SK-N-SH (cell line): ENCODE results near the gene PPP2CA. TPM values are rescaled to one million over a fixed set of nuclear protein-coding genes. Genes with fewer than 3 reads are reported as not detected.

Experiments
- CTCF ChIA-PET: fragments of 300-600, 350-600 bp; formaldehyde crosslinking; extraction: SDS; loops from one replicate; lab custom pipeline; 2021; lab: Yijun Ruan, JAX
- POLR2A ChIA-PET: fragments of 350-600 bp; sonication (Branson Sonifier 250); formaldehyde crosslinking; extraction: SDS; loops from one replicate; lab custom pipeline; 2020; ENCODE audit warnings: antibody characterized with exemption, inconsistent platforms; lab: Yijun Ruan, JAX
- DNase-seq: peaks from one replicate; pipeline ENCODE4 v3.0.0; 2012
- H2AFZ ChIP-seq: fragments of 200-600 bp; sonication (generic); 2 replicates; pipeline ENCODE4 v1.8.1; 2016; ENCODE audit warnings: antibody characterized with exemption, mild to moderate bottlenecking, low read depth
- H3F3A ChIP-seq: fragments of 200-600 bp; sonication (generic); replicated peaks from 2 replicates; pipeline ENCODE3; 2016; ENCODE audit warnings: antibody characterized with exemption, mild to moderate bottlenecking; ENCODE audit not compliant: insufficient read depth
- H3K27ac ChIP-seq, 2 experiments: fragments of 200-500 bp in 1 of 2; fragments of 200-600 bp in 1 of 2; sonication (Bioruptor generic) in 1 of 2; sonication (generic), shearing (Covaris generic) in 1 of 2; 2 replicates each; pipeline versions ENCODE4 v1.5.1 to v1.6.1; 2014 to 2016; ENCODE audit warnings: low read depth in 2 of 2, inconsistent platforms in 1 of 2, low read length in 1 of 2, mild to moderate bottlenecking in 1 of 2, mixed read lengths in 1 of 2
- H3K27me3 ChIP-seq: fragments of 200-600 bp; sonication (generic), shearing (Covaris generic); 2 replicates; pipeline ENCODE4 v1.6.1; 2016; ENCODE audit warnings: mixed run types; ENCODE audit not compliant: insufficient read depth
- H3K36me3 ChIP-seq, 2 experiments: fragments of 200-500 bp in 1 of 2; fragments of 200-600 bp in 1 of 2; sonication (Bioruptor generic) in 1 of 2; sonication (generic) in 1 of 2; replicated peaks in 1 of 2; 2 replicates each; pipeline versions ENCODE3 to v1.5.1; 2014 to 2016; ENCODE audit warnings: low read length in 1 of 2, mild to moderate bottlenecking in 1 of 2; ENCODE audit not compliant: insufficient read depth in 2 of 2, control insufficient read depth in 1 of 2
- H3K4me1 ChIP-seq, 2 experiments: fragments of 200-500 bp in 1 of 2; fragments of 200-600 bp in 1 of 2; sonication (Bioruptor generic) in 1 of 2; sonication (generic), shearing (Covaris generic) in 1 of 2; 2 replicates each; pipeline versions ENCODE4 v1.5.1 to v1.6.1; 2014 to 2016; ENCODE audit warnings: low read depth in 1 of 2, low read length in 1 of 2, mixed run types in 1 of 2; ENCODE audit not compliant: insufficient read depth in 2 of 2, control insufficient read depth in 1 of 2
- H3K4me2 ChIP-seq: fragments of 200-600 bp; sonication (generic), shearing (Covaris generic); 2 replicates; pipeline ENCODE4 v1.6.1; 2017; ENCODE audit warnings: mixed run types
- H3K4me3 ChIP-seq, 2 experiments: fragments of 200-500 bp in 1 of 2; fragments of 200-600 bp in 1 of 2; sonication (Bioruptor generic) in 1 of 2; sonication (generic), shearing (Covaris generic) in 1 of 2; 2 replicates each; pipeline versions ENCODE4 v1.5.1 to v1.8.1; 2014 to 2016; ENCODE audit warnings: low read depth in 2 of 2, inconsistent platforms in 1 of 2, low read length in 1 of 2, mild to moderate bottlenecking in 1 of 2, mixed read lengths in 1 of 2, moderate library complexity in 1 of 2
- H3K79me2 ChIP-seq: fragments of 200-600 bp; sonication (generic); 2 replicates; pipeline ENCODE4 v1.8.1; 2017; ENCODE audit warnings: mild to moderate bottlenecking; ENCODE audit not compliant: insufficient read depth
- H3K9ac ChIP-seq: fragments of 200-600 bp; sonication (generic); 2 replicates; pipeline ENCODE4 v1.6.1; 2017; ENCODE audit warnings: mixed run types
- H3K9me2 ChIP-seq: fragments of 200-600 bp; sonication (generic); 2 replicates; pipeline ENCODE4 v1.6.1; 2017; ENCODE audit warnings: mixed run types
- H3K9me3 ChIP-seq: fragments of 200-600 bp; sonication (generic); 2 replicates; pipeline ENCODE4 v1.6.1; 2017; ENCODE audit warnings: mixed run types, mild to moderate bottlenecking, moderate library complexity
- H4K20me1 ChIP-seq: fragments of 200-600 bp; sonication (generic); 2 replicates; pipeline ENCODE4 v1.6.1; 2017; ENCODE audit warnings: mild to moderate bottlenecking, mixed run types; ENCODE audit not compliant: insufficient read depth
- CHD2 ChIP-seq: fragments of 150-350 bp; IDR thresholded peaks from 2 replicates; pipeline ENCODE4 v1.6.1; 2018; ENCODE audit warnings: low read length; ENCODE audit not compliant: partially characterized antibody
- ELF1 ChIP-seq: IDR thresholded peaks from 2 replicates; pipeline ENCODE4 v1.4.0; 2012
- FOXJ3 ChIP-seq: sonication (generic); formaldehyde crosslinking; IDR thresholded peaks from 2 replicates; pipeline ENCODE4 v1.5.1; 2020; ENCODE audit warnings: mild to moderate bottlenecking, missing genetic modification reagents
- FOXM1 ChIP-seq: IDR thresholded peaks from 2 replicates; pipeline ENCODE4 v1.4.0; 2012; ENCODE audit warnings: low read depth, mild to moderate bottlenecking
- GABPA ChIP-seq: IDR thresholded peaks from 2 replicates; pipeline ENCODE4 v1.4.0; 2012; ENCODE audit warnings: low read depth, mild to moderate bottlenecking
- GATA2 ChIP-seq: sonication (generic); formaldehyde crosslinking; IDR thresholded peaks from 2 replicates; pipeline ENCODE4 v1.5.0; 2020; ENCODE audit warnings: mild to moderate bottlenecking, missing genetic modification reagents
- JUND ChIP-seq: IDR thresholded peaks from 2 replicates; pipeline ENCODE4 v1.4.0; 2012
- MEF2A ChIP-seq: IDR thresholded peaks from 2 replicates; pipeline ENCODE4 v1.4.0; 2012; ENCODE audit warnings: low read depth, borderline replicate concordance
- POLR2AphosphoS5 ChIP-seq: IDR thresholded peaks from 2 replicates; pipeline ENCODE4 v1.6.1; 2012; ENCODE audit warnings: low read depth, low read length
- SIN3A ChIP-seq: IDR thresholded peaks from 2 replicates; pipeline ENCODE4 v1.6.1; 2012; ENCODE audit warnings: low read depth, mild to moderate bottlenecking, low read length, moderate library complexity, borderline replicate concordance
- USF2 ChIP-seq: fragments of 150-350 bp; IDR thresholded peaks from 2 replicates; pipeline ENCODE4 v1.6.1; 2017; ENCODE audit warnings: antibody characterized with exemption, low read length, low read depth, borderline replicate concordance
- YY1 ChIP-seq: IDR thresholded peaks from 2 replicates; pipeline ENCODE4 v1.4.0; 2012; ENCODE audit warnings: low read depth, mild to moderate bottlenecking
- ZBTB33 ChIP-seq: IDR thresholded peaks from 2 replicates; pipeline ENCODE4 v1.4.0; 2012; ENCODE audit warnings: low read depth, borderline replicate concordance
- WGBS: methylation state at CpG from one replicate; pipeline ENCODE4 v1.1.6; 2017; ENCODE audit warnings: low lambda C conversion rate; 5-methylcytosine and 5-hydroxymethylcytosine counted together
- polyA plus RNA-seq, 3 experiments: library from polyadenylated mRNA; depleted of rRNA; stranded (reverse); fragments of >200 nt; gene quantifications; 2 replicates each; pipeline ENCODE4 v1.2.3, GENCODE V29; 2012
- TF ChIP-seq, protein P1 (sequence below): IDR thresholded peaks from 2 replicates; pipeline ENCODE4 v1.6.1; 2012; ENCODE audit warnings: mild to moderate bottlenecking, low read depth, low read length, moderate library complexity
- TF ChIP-seq, protein P2 (sequence below): IDR thresholded peaks from 2 replicates; pipeline ENCODE4 v1.4.0; 2012; ENCODE audit warnings: low read depth, borderline replicate concordance

The PPP2CA gene
- polyA plus RNA-seq, 1 of the 3 experiments (the other 2 are of a cell fraction), result 146 TPM

GRCh38 chr5:134146651-134147518, 79.0 kb downstream of the PPP2CA start:
- CTCF ChIA-PET, result interaction anchor here (0.9 to 18.5 kb wide), 16 partner anchors 10 to 592 kb away, joined by 3 to 673 read pairs (median 6); partner anchors contain the start of genes CAMLG and TCF7
- Histone ChIP-seq H3F3A (peaks cover 14% of the 10 kb centered on the region), H3K27me3 (no peaks in the 10 kb centered on the region), H3K36me3 (peaks cover 49 to 88% of the 10 kb centered on the region in 2 experiments), H4K20me1 (peaks cover 50% of the 10 kb centered on the region), H3K79me2 (peaks cover 56% of the 10 kb centered on the region)
- 93% methylated on average over 3 of the region's 4 CpGs for whole genome bisulfite sequencing
- DNase-seq, result no peak
- TF ChIP-seq GABPA (no peak), JUND (no peak), YY1 (no peak), FOXJ3 (no peak)
- TF ChIP-seq, protein P1, sequence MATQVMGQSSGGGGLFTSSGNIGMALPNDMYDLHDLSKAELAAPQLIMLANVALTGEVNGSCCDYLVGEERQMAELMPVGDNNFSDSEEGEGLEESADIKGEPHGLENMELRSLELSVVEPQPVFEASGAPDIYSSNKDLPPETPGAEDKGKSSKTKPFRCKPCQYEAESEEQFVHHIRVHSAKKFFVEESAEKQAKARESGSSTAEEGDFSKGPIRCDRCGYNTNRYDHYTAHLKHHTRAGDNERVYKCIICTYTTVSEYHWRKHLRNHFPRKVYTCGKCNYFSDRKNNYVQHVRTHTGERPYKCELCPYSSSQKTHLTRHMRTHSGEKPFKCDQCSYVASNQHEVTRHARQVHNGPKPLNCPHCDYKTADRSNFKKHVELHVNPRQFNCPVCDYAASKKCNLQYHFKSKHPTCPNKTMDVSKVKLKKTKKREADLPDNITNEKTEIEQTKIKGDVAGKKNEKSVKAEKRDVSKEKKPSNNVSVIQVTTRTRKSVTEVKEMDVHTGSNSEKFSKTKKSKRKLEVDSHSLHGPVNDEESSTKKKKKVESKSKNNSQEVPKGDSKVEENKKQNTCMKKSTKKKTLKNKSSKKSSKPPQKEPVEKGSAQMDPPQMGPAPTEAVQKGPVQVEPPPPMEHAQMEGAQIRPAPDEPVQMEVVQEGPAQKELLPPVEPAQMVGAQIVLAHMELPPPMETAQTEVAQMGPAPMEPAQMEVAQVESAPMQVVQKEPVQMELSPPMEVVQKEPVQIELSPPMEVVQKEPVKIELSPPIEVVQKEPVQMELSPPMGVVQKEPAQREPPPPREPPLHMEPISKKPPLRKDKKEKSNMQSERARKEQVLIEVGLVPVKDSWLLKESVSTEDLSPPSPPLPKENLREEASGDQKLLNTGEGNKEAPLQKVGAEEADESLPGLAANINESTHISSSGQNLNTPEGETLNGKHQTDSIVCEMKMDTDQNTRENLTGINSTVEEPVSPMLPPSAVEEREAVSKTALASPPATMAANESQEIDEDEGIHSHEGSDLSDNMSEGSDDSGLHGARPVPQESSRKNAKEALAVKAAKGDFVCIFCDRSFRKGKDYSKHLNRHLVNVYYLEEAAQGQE, result no peak
- TF ChIP-seq, protein P2, sequence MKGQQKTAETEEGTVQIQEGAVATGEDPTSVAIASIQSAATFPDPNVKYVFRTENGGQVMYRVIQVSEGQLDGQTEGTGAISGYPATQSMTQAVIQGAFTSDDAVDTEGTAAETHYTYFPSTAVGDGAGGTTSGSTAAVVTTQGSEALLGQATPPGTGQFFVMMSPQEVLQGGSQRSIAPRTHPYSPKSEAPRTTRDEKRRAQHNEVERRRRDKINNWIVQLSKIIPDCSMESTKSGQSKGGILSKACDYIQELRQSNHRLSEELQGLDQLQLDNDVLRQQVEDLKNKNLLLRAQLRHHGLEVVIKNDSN, result no peak
- TF ChIP-seq, all 33 proteins: peak for 0
- H2AFZ ChIP-seq, result no peak overlapping the region
- H3K9me3 ChIP-seq, result no peaks in the 10 kb centered on the region
- H3K27ac ChIP-seq, result no peak overlapping the region
- POLR2A ChIA-PET, result no interaction called here
- H3K4me3 ChIP-seq, result no peak overlapping the region
- H3K4me1 ChIP-seq, result no peaks in the 10 kb centered on the region; a peak in 1 of 4 replicates
- H3K4me2 ChIP-seq, result no peak overlapping the region
- H3K9ac ChIP-seq, result no peak overlapping the region
- H3K9me2 ChIP-seq, result no peaks in the 10 kb centered on the region

- Histone ChIP-seq H3F3A (peaks cover 18% of the 10 kb centered on the region), H4K20me1 (peaks cover 56% of the 10 kb centered on the region), H2AFZ (no peak overlapping the region), H3K4me2 (no peak overlapping the region), H3K9ac (no peak overlapping the region), H3K9me2 (no peaks in the 10 kb centered on the region), H3K79me2 (peaks cover 49% of the 10 kb centered on the region), H3K36me3 (peaks cover 40 to 85% of the 10 kb centered on the region in 2 experiments), H3K27ac (peak overlapping the region in 1 of 2 experiments; percentile 11; a peak in 1 of 4 replicates), H3K4me3 (no peak overlapping the region; a peak in 1 of 4 replicates), H3K27me3 (no peaks in the 10 kb centered on the region), H3K4me1 (peaks cover 0 to 2% of the 10 kb centered on the region in 2 experiments; a peak in 1 of 4 replicates), H3K9me3 (no peaks in the 10 kb centered on the region)
- WGBS, result 77% methylated on average over 8 of the region's 13 CpGs
- ChIA-PET POLR2A (interaction anchor here (1.1 kb wide), 1 partner anchor 39 kb away, joined by 4 read pairs; no protein-coding TSS in a partner anchor), CTCF (interaction anchor here (0.6 to 18.5 kb wide), 31 partner anchors 9 to 176 kb away, joined by 3 to 673 read pairs (median 4); partner anchors contain the start of gene TCF7)
- DNase-seq, result peak; percentile 77
- TF ChIP-seq FOXM1, result no peak
- no peak for TF ChIP-seq CHD2
- TF ChIP-seq YY1, result no peak
- TF ChIP-seq ZBTB33, result no peak
- TF ChIP-seq GATA2 (CRISPR knock-in tag), result no peak
- TF ChIP-seq USF2, result no peak
- TF ChIP-seq MEF2A, result no peak
- TF ChIP-seq SIN3A, result no peak
- TF ChIP-seq ELF1, result no peak
- no peak for TF ChIP-seq POLR2AphosphoS5
Observed at GRCh38 chr5:134145779-134146581, 79.9 kb downstream of the PPP2CA start.
